ENCODE data around the gene RELCH. TPM values are rescaled to one million over a fixed set of nuclear protein-coding genes. Genes with fewer than 3 reads are reported as not detected.

The RELCH gene
- total RNA-seq, 1 donor from 2014 or later: 14.8 TPM

DNA sequence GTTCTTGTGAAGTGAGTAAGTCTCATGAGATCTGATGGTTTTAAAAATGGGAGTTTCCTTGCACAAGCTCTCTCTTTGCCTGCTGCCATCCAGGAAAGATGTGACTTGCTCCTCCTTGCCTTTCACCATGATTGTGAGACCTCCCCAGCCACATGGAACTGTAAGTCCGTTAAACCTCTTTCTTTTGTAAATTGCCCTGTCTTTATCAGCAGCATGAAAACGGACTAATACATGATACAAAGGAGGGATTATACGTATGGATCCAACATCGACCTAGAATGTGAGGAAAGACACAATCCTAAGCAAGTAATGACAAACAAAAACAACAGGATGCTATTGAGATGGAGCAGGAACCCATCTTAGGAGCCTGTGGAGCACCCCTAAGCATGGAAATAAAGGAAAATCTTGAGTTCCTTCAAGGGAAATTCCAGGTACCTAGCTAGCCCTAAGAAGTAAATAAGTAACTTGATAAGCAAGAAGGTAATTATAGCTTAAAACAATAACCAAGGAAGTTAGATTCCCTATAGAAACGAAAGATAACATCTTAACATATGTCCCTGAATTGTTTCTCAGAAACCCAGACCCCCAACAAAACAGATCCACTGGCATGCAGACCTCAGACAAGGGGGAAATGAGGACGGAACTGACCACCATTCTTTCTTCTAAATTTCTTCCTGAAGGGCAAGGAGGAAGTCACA, 136.6 kb downstream of the RELCH start:
- DNase-seq (ENCODE audit: low read depth in 2 of 2): no peak

DNA sequence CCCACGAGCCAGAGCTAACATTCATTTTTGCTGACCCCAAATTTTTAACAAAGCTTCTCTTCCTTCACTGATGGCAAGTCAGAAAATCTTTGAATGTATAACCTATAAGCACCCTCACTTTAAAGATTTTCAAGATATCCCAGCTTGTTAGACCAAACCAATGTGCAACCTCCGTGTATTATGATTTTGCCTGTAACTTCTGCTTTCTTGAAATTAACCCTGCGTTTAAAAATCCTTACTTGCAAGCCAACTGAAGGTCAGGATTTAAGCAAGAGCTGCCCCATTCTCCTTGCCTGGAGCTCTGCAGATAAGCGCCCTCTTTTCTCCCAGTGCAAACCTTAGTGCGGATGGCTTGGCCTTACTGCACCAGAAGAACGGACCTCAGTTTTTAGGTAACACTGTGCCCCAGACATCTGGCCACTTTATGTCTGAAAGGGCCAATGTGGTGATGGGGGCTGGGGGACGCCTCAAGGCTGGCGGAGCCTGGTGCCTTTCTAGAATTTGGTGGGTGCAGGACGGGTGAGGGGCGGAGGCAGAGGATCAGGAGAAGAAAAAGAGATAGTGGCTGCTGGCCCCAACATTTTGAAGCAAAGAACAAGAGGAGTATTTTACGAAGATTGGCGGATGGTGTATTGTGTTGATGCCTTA, 137.2 kb downstream of the RELCH start:
- no peak for DNase-seq (ENCODE audit: low read depth in 2 of 2)

- DNase-seq (ENCODE audit: low read depth in 2 of 2): peak in 1 of 2 donors; percentile 70
Observed at GRCh38 chr18:62324917-62325805, 138.1 kb downstream of the RELCH start, which contains the start of gene TNFRSF11A. TSS of gene TNFRSF11A (plus strand) at chr18:62325310. CDS start at chr18:62325353, 43 bp downstream.

DNA sequence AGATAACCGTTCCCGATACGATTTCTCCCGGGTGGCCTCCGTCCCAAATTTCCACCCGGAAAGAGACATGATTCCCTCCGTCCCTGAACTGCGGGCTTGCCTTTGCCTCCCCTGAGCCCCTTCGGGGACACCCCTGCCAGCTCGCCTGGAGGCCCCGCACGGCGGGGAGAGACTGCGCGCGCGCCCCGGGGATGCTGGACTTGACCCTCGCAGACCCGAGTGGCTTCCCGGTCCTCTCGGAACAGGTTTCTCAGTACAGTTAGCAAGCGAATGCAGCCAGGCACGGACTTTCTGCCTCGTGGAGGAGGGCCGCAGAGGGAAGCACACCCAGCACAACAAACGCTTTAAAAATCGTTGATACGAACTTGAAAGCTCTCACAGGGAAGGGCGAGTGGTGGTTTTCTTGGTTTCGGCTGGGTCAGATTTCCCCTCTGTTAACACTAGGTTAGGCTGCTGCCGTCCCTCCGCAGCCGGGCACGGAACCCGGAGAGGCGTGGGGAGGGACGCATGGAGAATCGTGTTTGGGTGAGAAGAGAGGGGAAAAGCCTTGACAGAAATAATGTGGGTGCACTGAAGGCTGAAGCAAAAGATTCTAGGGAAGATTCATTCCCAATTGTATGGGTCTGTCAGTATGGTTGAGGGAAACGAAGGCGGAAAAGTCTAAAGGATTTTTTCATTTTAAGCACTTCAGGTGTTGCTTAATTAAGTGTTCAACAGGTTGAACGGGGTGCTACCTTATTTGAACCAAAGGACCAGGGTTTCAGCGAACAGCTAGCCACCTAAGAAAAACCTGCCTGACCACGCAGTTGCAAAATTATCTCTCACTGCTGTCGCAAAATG, 139.0 kb downstream of the RELCH start:
- DNase-seq (ENCODE audit: low read depth in 2 of 2): peak in 1 of 2 donors; percentile 26

GRCh38 chr18:62326646-62327348, 139.7 kb downstream of the RELCH start:
- no peak for DNase-seq (ENCODE audit: low read depth in 2 of 2)

- DNase-seq (ENCODE audit: low read depth in 2 of 2): peak in 1 of 2 donors; percentile 48
Observed at GRCh38 chr18:62327977-62328376, 140.9 kb downstream of the RELCH start.

DNA sequence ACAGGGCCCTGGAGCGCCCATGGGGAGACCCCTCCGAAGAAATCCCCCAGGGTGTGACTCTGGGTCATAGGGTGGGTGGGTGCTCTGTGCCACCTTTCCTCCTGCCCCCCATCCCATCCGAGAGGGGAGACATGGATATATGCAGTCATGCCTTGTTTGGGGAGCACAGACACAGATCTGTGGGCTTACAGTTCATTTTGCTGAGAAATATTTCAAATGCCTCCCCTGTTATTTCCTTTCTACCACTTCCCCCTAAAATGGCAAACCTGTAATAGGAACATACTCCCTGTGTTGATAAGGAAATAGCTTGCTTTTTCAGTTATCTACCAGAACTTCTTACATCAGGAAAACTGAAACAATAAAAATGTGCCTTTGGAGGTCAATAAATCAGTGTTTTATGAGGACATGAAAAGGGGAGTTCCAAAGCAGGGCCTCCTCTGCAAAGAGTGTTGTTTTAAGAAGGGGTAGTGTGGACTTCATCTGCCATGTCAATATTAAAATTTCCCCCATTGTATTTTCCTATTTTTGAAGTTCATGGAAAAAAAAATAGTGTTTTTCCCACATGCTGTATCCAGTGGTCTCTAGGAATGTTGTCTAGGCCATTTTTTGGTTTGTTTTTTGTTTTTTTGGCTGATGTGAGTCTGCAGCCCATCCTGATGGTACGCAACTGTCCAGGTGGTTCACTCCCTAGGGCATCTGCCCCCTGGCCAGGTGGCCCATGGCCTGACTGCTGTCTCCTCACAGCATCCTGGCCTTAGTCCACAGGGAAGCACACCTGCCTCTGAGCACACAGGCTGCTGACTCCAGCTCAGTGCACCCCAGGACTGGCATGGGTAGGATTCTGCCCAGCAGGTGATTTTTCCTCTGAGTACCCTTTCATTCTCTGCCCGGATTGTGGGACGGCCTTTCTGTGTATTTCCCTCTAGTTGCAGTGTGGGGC, 141.8 kb downstream of the RELCH start:
- DNase-seq (ENCODE audit: low read depth in 2 of 2): peak; percentile 88 to 92

- DNase-seq (ENCODE audit: low read depth in 2 of 2): peak; percentile 69 to 95
Observed at GRCh38 chr18:62329691-62330454, 142.8 kb downstream of the RELCH start.

DNA sequence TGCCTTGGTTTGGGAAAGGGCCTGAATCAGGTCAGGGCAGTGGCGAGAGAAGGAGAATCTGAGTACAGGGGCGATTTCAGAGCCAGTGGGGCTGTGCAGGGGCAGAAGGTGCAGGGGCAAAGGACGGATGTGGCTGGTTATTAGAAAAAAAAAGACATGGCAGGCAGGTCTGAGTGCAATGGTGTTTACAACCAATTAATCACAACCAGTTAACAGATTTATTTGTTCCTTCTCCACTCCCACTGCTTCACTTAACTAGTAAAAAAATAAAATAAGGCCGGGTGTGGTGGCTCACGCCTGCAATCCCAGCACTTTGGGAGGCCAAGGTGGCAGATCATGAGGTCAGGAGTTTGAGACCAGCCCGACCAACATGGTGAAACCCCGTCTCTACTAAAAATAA, 143.6 kb downstream of the RELCH start:
- DNase-seq (ENCODE audit: low read depth in 2 of 2): peak in 1 of 2 donors; percentile 29

GRCh38 chr18:62331581-62332356, 144.7 kb downstream of the RELCH start:
- peak; percentile 97 to 99 for DNase-seq (ENCODE audit: low read depth in 2 of 2)

- DNase-seq (ENCODE audit: low read depth in 2 of 2): no peak
Observed at GRCh38 chr18:62332431-62332830, 145.4 kb downstream of the RELCH start.

DNA sequence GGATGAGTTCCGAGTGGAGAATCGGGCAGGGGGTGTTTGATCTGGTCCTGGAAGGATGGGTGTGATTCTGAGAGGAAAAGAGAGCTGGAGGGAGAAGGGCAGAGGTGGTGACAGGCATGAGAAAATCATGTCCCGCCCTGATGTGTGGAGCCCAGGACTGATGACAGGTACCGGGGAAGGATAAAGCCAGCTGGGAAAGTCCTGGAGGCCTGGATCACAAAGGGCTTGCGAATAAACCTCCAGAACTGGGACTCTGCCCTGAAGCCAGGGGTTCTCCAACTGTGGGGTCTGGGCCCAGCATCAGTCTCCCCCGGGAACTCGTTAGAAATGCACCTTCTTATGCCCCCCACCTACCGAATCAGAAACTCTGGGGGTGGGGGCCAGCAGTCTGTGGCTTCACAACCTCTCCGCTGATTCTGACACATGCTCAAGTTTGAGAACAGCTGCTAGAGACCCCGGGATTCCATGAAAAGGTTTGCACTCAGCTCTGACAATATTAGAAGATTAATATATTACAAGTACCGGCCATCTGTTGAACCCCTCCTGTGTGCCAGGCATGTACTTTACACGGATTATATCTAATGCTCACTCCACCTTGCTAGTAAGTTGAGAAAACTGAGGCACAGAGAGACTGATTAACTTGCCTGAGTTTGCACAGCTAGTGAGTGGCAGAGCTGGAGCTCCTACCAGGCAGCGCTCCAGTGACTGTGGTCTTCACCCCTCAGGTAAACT, 146.1 kb downstream of the RELCH start:
- peak in 1 of 2 donors; percentile 55 for DNase-seq (ENCODE audit: low read depth in 2 of 2)

GRCh38 chr18:62334120-62334519, 147.1 kb downstream of the RELCH start:
- DNase-seq (ENCODE audit: low read depth in 2 of 2): peak in 1 of 2 donors; percentile 87

GRCh38 chr18:62335494-62335893, 148.4 kb downstream of the RELCH start:
- DNase-seq (ENCODE audit: low read depth in 2 of 2): no peak

DNA sequence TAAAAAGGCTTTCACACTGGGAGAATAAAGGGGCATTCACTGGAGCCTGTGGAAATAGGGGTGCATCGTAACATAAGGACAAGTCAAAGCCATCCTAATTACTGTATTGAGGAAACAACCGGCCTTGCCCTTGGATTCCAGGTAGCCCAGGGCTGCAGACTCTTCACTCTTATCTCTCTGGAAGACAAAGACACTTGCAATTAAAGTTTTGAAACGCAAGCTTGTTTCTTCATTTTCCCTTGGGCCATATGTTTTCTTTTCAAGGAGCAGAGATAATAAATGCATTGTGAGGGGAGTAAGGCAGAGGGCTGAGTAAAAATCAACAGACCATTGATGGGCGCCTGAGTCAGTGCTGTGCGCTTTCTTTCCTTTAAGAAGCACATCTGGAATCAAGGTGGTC, 149.6 kb downstream of the RELCH start:
- DNase-seq (ENCODE audit: low read depth in 2 of 2): no peak

GRCh38 chr18:62337336-62337735, 150.3 kb downstream of the RELCH start:
- no peak for DNase-seq (ENCODE audit: low read depth in 2 of 2)
